KOPT-K1 (cell line): Measurements from ENCODE around the gene TBXA2R.
"Not testable (repeated sequence)": the region's sequence is repeated elsewhere in the genome, so short reads cannot be mapped to it uniquely, and the experiment has no call there.

Experiments
- H3K27ac ChIP-seq: fragments of 200-600 bp; sonication (generic); 2 replicates; pipeline ENCODE4 v1.5.1; 2016; ENCODE audit warnings: antibody characterized with exemption, mild to moderate bottlenecking, low read depth, low read length; ENCODE audit not compliant: poor library complexity, severe bottlenecking
- H3K36me3 ChIP-seq: fragments of 200-600 bp; sonication (generic); 2 replicates; pipeline ENCODE4 v1.5.1; 2017; ENCODE audit warnings: antibody characterized with exemption, mild to moderate bottlenecking, low read length, moderate library complexity; ENCODE audit not compliant: insufficient read depth
- H3K9me3 ChIP-seq: fragments of 200-600 bp; sonication (generic); 2 replicates; pipeline ENCODE4 v1.5.1; 2017; ENCODE audit warnings: antibody characterized with exemption, low read length, mild to moderate bottlenecking; ENCODE audit not compliant: insufficient read depth, poor library complexity, severe bottlenecking

The TBXA2R gene

DNA sequence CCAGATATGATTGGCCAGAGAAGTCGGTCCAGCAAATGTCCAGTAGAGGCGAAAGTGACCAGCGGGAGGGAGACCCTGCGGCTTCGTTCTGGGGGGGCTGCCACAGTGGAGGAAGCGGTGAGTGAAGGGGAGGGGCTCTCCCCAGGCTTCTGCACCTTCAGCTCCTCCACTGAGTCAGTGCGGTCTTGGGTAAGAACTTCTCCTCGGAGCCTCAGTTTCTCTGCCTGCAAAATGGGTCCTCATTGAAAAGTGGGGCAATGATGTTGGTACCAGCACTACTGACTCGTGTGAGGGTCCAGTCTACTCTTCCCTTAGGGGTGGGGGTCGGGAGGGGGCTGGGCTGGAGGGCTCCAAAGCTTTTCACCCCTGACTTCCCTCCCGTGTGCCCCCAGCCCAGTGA lies 17.2 kb downstream of the TBXA2R start:
- Histone ChIP-seq H3K9me3 (peaks cover 20% of the 10 kb centered on the region), H3K36me3 (no peaks in the 10 kb centered on the region), H3K27ac (no peak overlapping the region)

GRCh38 chr19:3586707-3587346 lies 19.8 kb downstream of the TBXA2R start:
- no peak overlapping the region for H3K27ac ChIP-seq
- peaks cover 19% of the 10 kb centered on the region for H3K9me3 ChIP-seq
- no peaks in the 10 kb centered on the region for H3K36me3 ChIP-seq

DNA sequence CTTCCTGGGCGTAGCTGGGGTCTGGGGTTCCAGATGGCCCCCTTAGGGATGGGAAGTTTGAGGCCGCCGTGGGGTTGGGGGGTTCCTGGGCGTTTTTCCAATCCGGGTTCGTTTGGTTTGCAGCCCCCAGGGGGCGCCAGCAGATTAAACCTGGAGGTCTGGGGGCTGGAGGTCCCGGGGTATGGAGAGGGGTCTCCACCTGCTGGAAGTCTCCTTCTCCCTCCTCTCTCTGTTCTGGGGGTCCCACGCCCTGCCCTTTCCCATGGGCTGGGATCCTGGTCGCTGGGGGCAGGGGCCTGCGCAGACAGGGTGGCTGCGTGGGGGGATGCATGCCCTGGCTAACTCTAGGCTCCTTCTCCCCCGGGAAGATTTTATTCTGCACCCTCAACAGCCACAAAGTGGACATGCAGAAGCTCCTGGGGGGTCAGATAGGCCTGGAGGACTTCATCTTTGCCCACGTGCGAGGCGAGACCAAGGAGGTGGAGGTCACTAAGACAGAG lies 20.5 kb downstream of the TBXA2R start:
- Histone ChIP-seq H3K9me3 (peaks cover 13% of the 10 kb centered on the region), H3K27ac (no peak overlapping the region), H3K36me3 (no peaks in the 10 kb centered on the region)

- H3K27ac ChIP-seq = no peak within 1 kb of the TSS
- no peaks in the 10 kb centered on the region for H3K36me3 ChIP-seq
- peaks cover 6% of the 10 kb centered on the region for H3K9me3 ChIP-seq
Measured at GRCh38 chr19:3585301-3586126, 21.2 kb downstream of the TBXA2R start, which contains the start of gene GIPC3. GIPC3 (plus strand) TSS chr19:3585478; CDS start chr19:3585598, 120 bp downstream.

GRCh38 chr19:3584036-3584802 lies 22.5 kb downstream of the TBXA2R start:
- not testable (repeated sequence) for H3K36me3 ChIP-seq, H3K9me3 ChIP-seq, H3K27ac ChIP-seq

DNA sequence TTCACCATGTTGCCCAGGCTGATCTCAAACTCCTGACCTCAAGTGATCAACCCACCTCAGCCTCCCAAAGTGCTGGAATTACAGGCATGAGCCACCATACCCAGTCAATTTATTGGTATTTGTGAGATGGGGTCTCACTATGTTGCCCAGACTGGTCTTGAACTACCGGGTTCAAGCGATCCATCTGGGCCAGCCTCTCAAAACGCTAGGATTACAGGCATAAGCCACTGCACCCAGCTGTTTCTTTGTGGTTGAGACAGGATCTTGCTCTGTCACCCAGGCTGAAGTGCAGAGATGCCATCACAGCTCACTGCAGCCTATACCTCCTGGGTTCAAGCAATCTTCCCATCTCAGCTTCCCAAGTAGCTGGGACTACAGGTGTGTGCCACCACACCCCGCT lies 24.9 kb downstream of the TBXA2R start:
- H3K36me3 ChIP-seq, H3K27ac ChIP-seq, H3K9me3 ChIP-seq: not testable (repeated sequence)

- Histone ChIP-seq H3K36me3 (peaks cover 2% of the 10 kb centered on the region; the same call in 1 of the 2 replicates), H3K9me3 (no peaks in the 10 kb centered on the region), H3K27ac (no peak overlapping the region)
Measured at GRCh38 chr19:3580156-3580934, 26.3 kb downstream of the TBXA2R start.

- no peak overlapping the region for H3K27ac ChIP-seq
- H3K36me3 ChIP-seq = peaks cover 9% of the 10 kb centered on the region
- H3K9me3 ChIP-seq = no peaks in the 10 kb centered on the region
Measured at GRCh38 chr19:3578390-3578789, 28.3 kb downstream of the TBXA2R start.

- Histone ChIP-seq H3K27ac (no peak overlapping the region), H3K9me3 (no peaks in the 10 kb centered on the region), H3K36me3 (peaks cover 9% of the 10 kb centered on the region)
Measured at GRCh38 chr19:3577723-3578344, 28.8 kb downstream of the TBXA2R start.

GRCh38 chr19:3576696-3577443 lies 29.8 kb downstream of the TBXA2R start:
- H3K9me3 ChIP-seq = no peaks in the 10 kb centered on the region
- H3K27ac ChIP-seq = no peak overlapping the region
- peaks cover 9% of the 10 kb centered on the region for H3K36me3 ChIP-seq

DNA sequence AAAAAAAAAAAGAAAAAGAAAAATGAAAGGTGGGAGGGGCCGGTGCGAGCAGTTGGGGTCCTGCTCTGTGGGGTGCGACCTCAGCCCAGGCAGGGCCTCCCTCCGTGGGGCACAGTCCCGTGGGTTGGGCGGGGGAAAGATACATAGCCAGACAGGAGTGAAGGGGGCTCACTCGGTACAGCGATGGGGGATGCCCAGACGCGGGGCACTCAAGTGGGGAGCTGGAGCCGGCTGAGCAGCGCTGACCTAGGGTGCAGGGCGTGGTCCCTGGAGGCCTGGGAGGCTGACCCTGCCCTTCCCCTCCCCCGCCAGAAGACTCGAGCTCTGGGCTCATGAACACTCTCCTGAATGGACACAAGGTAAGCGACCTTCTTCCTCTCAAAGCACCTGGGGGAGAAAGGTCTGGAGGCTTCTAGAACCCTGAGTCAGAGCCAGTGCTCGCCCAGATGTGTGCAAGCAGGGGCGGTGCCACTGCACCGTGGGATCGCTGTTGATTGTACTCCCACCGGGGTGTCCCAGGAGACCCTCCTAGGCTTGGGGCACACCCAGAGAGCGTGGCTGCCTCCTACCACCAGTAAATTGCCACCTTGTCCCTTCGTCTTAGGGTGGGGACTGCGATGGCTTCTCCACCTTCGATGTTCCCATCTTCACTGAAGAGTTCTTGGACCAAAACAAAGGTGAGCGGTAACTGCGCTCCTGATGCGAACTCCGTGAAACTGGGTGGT lies 30.6 kb downstream of the TBXA2R start:
- Histone ChIP-seq H3K36me3 (peaks cover 9% of the 10 kb centered on the region), H3K27ac (no peak overlapping the region)

DNA sequence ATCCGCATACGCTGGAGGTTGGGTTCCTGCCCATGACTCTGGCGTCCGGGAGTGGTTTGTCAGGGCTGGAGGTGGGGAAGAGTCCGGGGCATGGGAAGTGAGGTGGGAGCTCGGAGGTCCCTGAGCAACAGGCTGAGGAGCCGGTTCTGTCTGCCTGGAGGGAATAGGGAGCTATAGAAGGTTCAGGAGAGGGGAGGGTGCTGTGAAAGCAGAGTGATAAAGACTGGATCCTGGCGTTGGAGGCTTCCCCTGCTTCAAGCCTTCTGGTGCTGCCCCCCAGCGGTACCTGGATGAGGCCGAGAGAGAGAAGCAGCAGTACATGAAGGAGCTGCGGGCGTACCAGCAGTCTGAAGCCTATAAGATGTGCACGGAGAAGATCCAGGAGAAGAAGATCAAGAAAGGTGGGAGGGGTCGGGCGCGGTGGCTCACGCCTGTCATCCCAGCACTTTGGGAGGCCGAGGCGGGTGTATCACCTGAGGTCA lies 31.4 kb downstream of the TBXA2R start:
- peaks cover 9% of the 10 kb centered on the region for H3K36me3 ChIP-seq

More for the DNA sequence above, 30.6 kb downstream of the TBXA2R start:
- no peaks in the 10 kb centered on the region for H3K9me3 ChIP-seq

More for the DNA sequence above, 31.4 kb downstream of the TBXA2R start:
- no peak overlapping the region for H3K27ac ChIP-seq
- H3K9me3 ChIP-seq = no peaks in the 10 kb centered on the region
